Neural progenitor cell (in vitro differentiated cells): ENCODE data around the gene ANAPC4. TPM values are rescaled to one million over a fixed set of nuclear protein-coding genes. Genes with fewer than 3 reads are reported as not detected.
A peak's percentile ranks its signal among the peaks of the same experiment; 100 is the strongest.

Source experiments
- DNase-seq: peaks from one replicate; pipeline ENCODE4 v3.0.0-alpha.2; 2016; ENCODE audit warnings: low spot score
- H2AFZ ChIP-seq: fragments of 200-600 bp; sonication (generic); replicated peaks from 2 replicates; pipeline ENCODE4 v1.6.1; 2016; ENCODE audit warnings: antibody characterized with exemption
- H3F3A ChIP-seq: fragments of 200-600 bp; sonication (generic); 2 replicates; pipeline ENCODE4 v1.6.1; 2016; ENCODE audit warnings: antibody characterized with exemption, low read depth
- H3K27ac ChIP-seq: fragments of 200-600 bp; sonication (generic); 2 replicates; pipeline ENCODE4 v1.5.1; 2016; ENCODE audit warnings: mild to moderate bottlenecking
- H3K27me3 ChIP-seq: fragments of 200-600 bp; sonication (generic); 2 replicates; pipeline ENCODE4 v1.6.1; 2016; ENCODE audit warnings: mild to moderate bottlenecking, moderate library complexity
- H3K36me3 ChIP-seq: fragments of 200-600 bp; sonication (generic); 2 replicates; pipeline ENCODE4 v1.5.1; 2016
- H3K4me1 ChIP-seq: fragments of 200-600 bp; sonication (generic); 2 replicates; pipeline ENCODE4 v1.6.1; 2016; ENCODE audit warnings: mixed run types
- H3K4me2 ChIP-seq: fragments of 200-600 bp; sonication (generic); 2 replicates; pipeline ENCODE4 v1.6.1; 2016
- H3K4me3 ChIP-seq: fragments of 200-600 bp; sonication (generic); 2 replicates; pipeline ENCODE4 v1.5.1; 2016
- H3K79me2 ChIP-seq: fragments of 200-600 bp; sonication (generic); 2 replicates; pipeline ENCODE4 v1.6.1; 2016; ENCODE audit warnings: low read depth
- H3K9ac ChIP-seq: fragments of 200-600 bp; sonication (generic); 2 replicates; pipeline ENCODE4 v1.6.1; 2016
- H3K9me3 ChIP-seq: fragments of 200-600 bp; sonication (generic); 2 replicates; pipeline ENCODE4 v1.5.1; 2016; ENCODE audit warnings: low read depth
- H4K20me1 ChIP-seq: fragments of 200-600 bp; sonication (generic); 2 replicates; pipeline ENCODE4 v1.6.1; 2016; ENCODE audit warnings: low read depth
- H3K27ac Mint-ChIP-seq: 3 replicates; pipeline ENCODE4 v1.8.0; 2021; ENCODE audit warnings: mixed read lengths
- H3K27me3 Mint-ChIP-seq: 2 replicates; pipeline ENCODE4 v1.8.0; 2022; ENCODE audit warnings: low read depth, mild to moderate bottlenecking, inconsistent platforms, moderate library complexity, mixed read lengths; ENCODE audit not compliant: insufficient read depth
- H3K36me3 Mint-ChIP-seq: 3 replicates; pipeline ENCODE4 v1.8.0; 2021; ENCODE audit warnings: mixed read lengths
- H3K4me1 Mint-ChIP-seq: 3 replicates; pipeline ENCODE4 v1.8.0; 2021; ENCODE audit warnings: mixed read lengths
- H3K4me3 Mint-ChIP-seq: 3 replicates; pipeline ENCODE4 v1.8.0; 2021; ENCODE audit warnings: mild to moderate bottlenecking, moderate library complexity, mixed read lengths
- H3K9me3 Mint-ChIP-seq: 3 replicates; pipeline ENCODE4 v1.8.0; 2020; ENCODE audit warnings: mixed read lengths
- CTCF ChIP-seq: fragments of 200-600 bp; sonication (generic); IDR thresholded peaks from 2 replicates; pipeline ENCODE4 v1.5.1; 2017; ENCODE audit warnings: antibody characterized with exemption, mild to moderate bottlenecking
- EZH2 ChIP-seq: fragments of 200-600 bp; sonication (generic); IDR thresholded peaks from 2 replicates; pipeline ENCODE4 v1.6.1; 2017; ENCODE audit warnings: antibody characterized with exemption, mild to moderate bottlenecking, moderate library complexity
- EZH2phosphoT487 ChIP-seq: fragments of 200-600 bp; sonication (generic); IDR thresholded peaks from 2 replicates; pipeline ENCODE4 v1.6.1; 2017; ENCODE audit warnings: antibody characterized with exemption
- total RNA-seq: library from RNA; depleted of rRNA; stranded (reverse); fragments of >200 nt; gene quantifications from 2 replicates; pipeline ENCODE4 v1.2.3, GENCODE V29; 2015; ENCODE audit warnings: low replicate concordance

The ANAPC4 gene
- total RNA-seq, 1 donor from 2014 or later: 55.1 TPM

DNA sequence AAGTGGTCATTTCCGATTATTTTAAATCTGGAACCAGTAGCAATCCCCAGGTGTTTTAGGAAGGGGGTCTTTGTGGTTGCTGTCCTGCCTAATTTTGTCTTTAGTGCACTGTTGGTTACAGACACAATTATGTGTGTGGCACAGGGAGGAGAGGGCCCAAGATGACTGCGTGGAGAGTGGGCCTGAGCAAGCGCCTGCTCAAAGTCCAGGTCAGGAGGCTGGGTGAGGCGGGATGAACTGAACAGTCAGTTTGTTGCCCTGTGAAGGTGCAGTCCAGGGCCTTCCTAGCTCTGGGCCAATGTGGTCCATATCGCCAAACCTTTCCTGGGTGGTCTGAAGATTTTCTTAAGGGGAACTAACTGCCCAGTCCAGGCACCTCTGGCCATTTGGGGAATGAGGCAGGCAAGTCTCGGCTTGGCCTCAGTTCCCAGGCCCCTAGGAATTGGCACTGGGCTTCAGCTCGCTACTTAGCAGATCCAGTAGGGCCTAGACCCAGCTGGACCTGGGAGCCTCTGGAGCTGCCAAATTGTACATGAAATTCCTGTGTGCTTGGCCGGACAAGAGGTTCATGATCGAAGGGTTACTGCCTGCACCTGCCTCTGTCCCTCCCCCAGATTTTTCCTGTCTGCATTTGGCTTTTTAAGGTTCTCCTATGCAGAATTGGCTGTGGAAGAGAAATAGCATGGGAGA lies 47.6 kb downstream of the ANAPC4 start:
- Mint-ChIP-seq H3K9me3 (no peaks in the 10 kb centered on the region), H3K27ac (no peak overlapping the region), H3K4me3 (no peak overlapping the region), H3K36me3 (no peaks in the 10 kb centered on the region), H3K27me3 (peaks cover 5% of the 10 kb centered on the region), H3K4me1 (no peaks in the 10 kb centered on the region)
- H3K36me3 ChIP-seq: peaks cover 1% of the 10 kb centered on the region
- no peaks in the 10 kb centered on the region for H3K27me3 ChIP-seq
- H2AFZ ChIP-seq: no peak overlapping the region
- no peak overlapping the region for H3K9ac ChIP-seq
- no peak overlapping the region for H3K27ac ChIP-seq
- no peak overlapping the region for H3K4me2 ChIP-seq
- no peak overlapping the region for H3K4me3 ChIP-seq
- no peaks in the 10 kb centered on the region for H3K79me2 ChIP-seq
- DNase-seq: no peak
- no peak for TF ChIP-seq EZH2phosphoT487
- TF ChIP-seq EZH2: no peak
- TF ChIP-seq CTCF: no peak
- H3F3A ChIP-seq: no peaks in the 10 kb centered on the region
- H3K4me1 ChIP-seq: no peaks in the 10 kb centered on the region
- H4K20me1 ChIP-seq: no peaks in the 10 kb centered on the region
- H3K9me3 ChIP-seq: no peaks in the 10 kb centered on the region

GRCh38 chr4:25425361-25425760 lies 48.3 kb downstream of the ANAPC4 start:
- Mint-ChIP-seq H3K4me3 (no peak overlapping the region), H3K27me3 (peaks cover 5% of the 10 kb centered on the region), H3K36me3 (no peaks in the 10 kb centered on the region), H3K4me1 (no peaks in the 10 kb centered on the region), H3K9me3 (no peaks in the 10 kb centered on the region), H3K27ac (no peak overlapping the region)
- no peaks in the 10 kb centered on the region for H3K4me1 ChIP-seq
- H3K27ac ChIP-seq: no peak overlapping the region
- no peaks in the 10 kb centered on the region for H3F3A ChIP-seq
- no peaks in the 10 kb centered on the region for H4K20me1 ChIP-seq
- H2AFZ ChIP-seq: no peak overlapping the region
- no peak overlapping the region for H3K4me3 ChIP-seq
- no peaks in the 10 kb centered on the region for H3K36me3 ChIP-seq
- H3K79me2 ChIP-seq: no peaks in the 10 kb centered on the region
- no peaks in the 10 kb centered on the region for H3K9me3 ChIP-seq
- TF ChIP-seq EZH2phosphoT487 (no peak), CTCF (no peak), EZH2 (no peak)
- no peak for DNase-seq
- H3K27me3 ChIP-seq: no peaks in the 10 kb centered on the region
- no peak overlapping the region for H3K4me2 ChIP-seq
- no peak overlapping the region for H3K9ac ChIP-seq

GRCh38 chr4:25427871-25428270 lies 50.8 kb downstream of the ANAPC4 start:
- no peak overlapping the region for H3K4me3 ChIP-seq
- no peaks in the 10 kb centered on the region for H3F3A ChIP-seq
- H3K9me3 ChIP-seq: no peaks in the 10 kb centered on the region
- no peaks in the 10 kb centered on the region for H4K20me1 ChIP-seq
- no peak overlapping the region for H2AFZ ChIP-seq
- H3K36me3 ChIP-seq: no peaks in the 10 kb centered on the region
- H3K27me3 Mint-ChIP-seq: peaks cover 8% of the 10 kb centered on the region
- H3K27ac ChIP-seq: no peak overlapping the region
- H3K27ac Mint-ChIP-seq: no peak overlapping the region
- DNase-seq: no peak
- TF ChIP-seq EZH2phosphoT487 (no peak), CTCF (peak; percentile 21), EZH2 (no peak)
- H3K4me1 Mint-ChIP-seq: no peaks in the 10 kb centered on the region
- no peaks in the 10 kb centered on the region for H3K36me3 Mint-ChIP-seq
- no peak overlapping the region for H3K9ac ChIP-seq
- H3K4me1 ChIP-seq: no peaks in the 10 kb centered on the region
- H3K4me2 ChIP-seq: no peak overlapping the region
- no peak overlapping the region for H3K4me3 Mint-ChIP-seq
- H3K9me3 Mint-ChIP-seq: no peaks in the 10 kb centered on the region
- no peaks in the 10 kb centered on the region for H3K79me2 ChIP-seq
- no peaks in the 10 kb centered on the region for H3K27me3 ChIP-seq
